Body of pancreas (tissue), 4 donors: Measurements from ENCODE around the gene ACACA.

Experiments
- CTCF ChIP-seq, 7 experiments: fragments of 450-650 bp in 4 of 7; fragments of 200-600 bp in 3 of 7; sonication (generic) in 3 of 7; IDR thresholded peaks; one replicate each; pipeline ENCODE4 v1.5.1; 2016 to 2019; ENCODE audit warnings: antibody characterized with exemption in 7 of 7
- POLR2A ChIP-seq, 3 donors: fragments of 450-650 bp; IDR thresholded peaks; one replicate each; pipeline ENCODE4 v1.6.1; 2016; ENCODE audit warnings: antibody characterized with exemption in 3 of 3, mild to moderate bottlenecking in 2 of 3

- TF ChIP-seq CTCF (IDR thresholded peaks at IDR 0.05) (no peak), POLR2A (IDR thresholded peaks at IDR 0.05) (no peak)
Measured at GRCh38 chr17:37317867-37318266, 88.8 kb downstream of the ACACA start.
